Adrenal gland (tissue), 12 donors: ENCODE measurements around the gene PTCH1. TPM values are rescaled to one million over a fixed set of nuclear protein-coding genes. Genes with fewer than 3 reads are reported as not detected.

Experiments
- DNase-seq, 7 donors: peaks; one replicate each; pipeline ENCODE4 v3.0.0-alpha.2; 2019 to 2020
- H3K27ac ChIP-seq, 5 donors: fragments of 200-600 bp; sonication (generic) in 4 of 5; 1 replicate in 3 of 5; 2 replicates in 2 of 5; pipeline versions ENCODE4 v1.5.1 to v1.8.0; 2016 to 2020; ENCODE audit warnings: mild to moderate bottlenecking in 1 of 5
- H3K27me3 ChIP-seq: fragments of 200-600 bp; 2 replicates; pipeline ENCODE4 v1.8.0; 2021
- H3K36me3 ChIP-seq, 2 donors: fragments of 200-600 bp; replicated peaks in 1 of 2; 1 replicate in 1 of 2; 2 replicates in 1 of 2; pipeline versions ENCODE4 v1.5.1 to v1.8.0; 2018 to 2022
- H3K4me1 ChIP-seq, 2 donors: fragments of 200-600 bp; replicated peaks in 1 of 2; 1 replicate in 1 of 2; 2 replicates in 1 of 2; pipeline versions ENCODE4 v1.5.1 to v1.8.0; 2018 to 2021
- H3K4me3 ChIP-seq, 4 donors: fragments of 200-600 bp; sonication (generic) in 3 of 4; one replicate each; pipeline ENCODE4 v1.5.1; 2016 to 2018
- H3K9me3 ChIP-seq, 3 donors: fragments of 200-600 bp; sonication (generic) in 1 of 3; replicated peaks in 1 of 3; 1 replicate in 2 of 3; 2 replicates in 1 of 3; pipeline versions ENCODE4 v1.5.1 to v1.8.0; 2016 to 2021
- CTCF ChIP-seq, 6 experiments: fragments of 450-650 bp in 4 of 6; fragments of 200-600 bp in 2 of 6; sonication (generic) in 1 of 6; IDR thresholded peaks; 1 replicate in 5 of 6; 2 replicates in 1 of 6; pipeline versions ENCODE4 v1.5.1 to v1.8.0; 2016 to 2021; ENCODE audit warnings: antibody characterized with exemption in 6 of 6, mild to moderate bottlenecking in 2 of 6, moderate library complexity in 1 of 6
- POLR2A ChIP-seq, 2 donors: fragments of 450-650 bp; IDR thresholded peaks; one replicate each; pipeline ENCODE4 v1.6.1; 2017; ENCODE audit warnings: antibody characterized with exemption in 2 of 2, mild to moderate bottlenecking in 2 of 2, moderate library complexity in 1 of 2
- WGBS, 4 donors: extraction: QIAGEN DNeasy Blood & Tissue Kit in 2 of 4; methylation state at CpG; one replicate each; pipeline versions ENCODE4 v1.1.5 to v1.1.7; 2013 to 2017; 5-methylcytosine and 5-hydroxymethylcytosine counted together
- intact Hi-C, 2 donors: fragments of 100-400 bp; cut with DNase I; formaldehyde crosslinking; loops; one replicate each; pipeline versions ENCODE4 v1.14.1 to v1.15.0; 2022 to 2023
- polyA plus RNA-seq, 3 donors: library from polyadenylated mRNA; stranded (reverse); fragments of 200-250 nt in 2 of 3; fragments of 350-450 nt in 1 of 3; fragmentation: Illumina TruSeq in 1 of 3; extraction: RNeasy Lipid Tissue Mini Kit (QIAGEN cat#74804) in 1 of 3; gene quantifications; one replicate each; pipeline ENCODE4 v1.2.3, GENCODE V29; 2013 to 2014
- total RNA-seq, 9 donors: library from RNA; depleted of rRNA in 4 of 9; stranded (reverse); fragments of >200 nt in 4 of 9; fragments of 120-200 nt in 1 of 9; fragmentation: NEBNext Ultra II Directional in 1 of 9; extraction: Animal tissue kit (Norgen Biotek cat#: 25700) in 1 of 9; gene quantifications; one replicate each; pipeline versions ENCODE4 v1.1.0 to v1.2.4, GENCODE V29; 2013 to 2023
- donor health status: healthy with polysubstance abuse.
- donor health status: Bipolar disorder and iron deficiency.
- donor health status: DM: yes; HTN: yes; CAD: no.
- donor health status: DM: no; HTN: no; CAD: no.
- donor health status: DM: no; HTN: no; CAD: no.
- donor health status: DM: yes; HTN: yes; CAD: no.

The PTCH1 gene
- total and polyA plus RNA-seq, 12 donors = 2.5 to 29.8 (median 9.7) TPM

DNA sequence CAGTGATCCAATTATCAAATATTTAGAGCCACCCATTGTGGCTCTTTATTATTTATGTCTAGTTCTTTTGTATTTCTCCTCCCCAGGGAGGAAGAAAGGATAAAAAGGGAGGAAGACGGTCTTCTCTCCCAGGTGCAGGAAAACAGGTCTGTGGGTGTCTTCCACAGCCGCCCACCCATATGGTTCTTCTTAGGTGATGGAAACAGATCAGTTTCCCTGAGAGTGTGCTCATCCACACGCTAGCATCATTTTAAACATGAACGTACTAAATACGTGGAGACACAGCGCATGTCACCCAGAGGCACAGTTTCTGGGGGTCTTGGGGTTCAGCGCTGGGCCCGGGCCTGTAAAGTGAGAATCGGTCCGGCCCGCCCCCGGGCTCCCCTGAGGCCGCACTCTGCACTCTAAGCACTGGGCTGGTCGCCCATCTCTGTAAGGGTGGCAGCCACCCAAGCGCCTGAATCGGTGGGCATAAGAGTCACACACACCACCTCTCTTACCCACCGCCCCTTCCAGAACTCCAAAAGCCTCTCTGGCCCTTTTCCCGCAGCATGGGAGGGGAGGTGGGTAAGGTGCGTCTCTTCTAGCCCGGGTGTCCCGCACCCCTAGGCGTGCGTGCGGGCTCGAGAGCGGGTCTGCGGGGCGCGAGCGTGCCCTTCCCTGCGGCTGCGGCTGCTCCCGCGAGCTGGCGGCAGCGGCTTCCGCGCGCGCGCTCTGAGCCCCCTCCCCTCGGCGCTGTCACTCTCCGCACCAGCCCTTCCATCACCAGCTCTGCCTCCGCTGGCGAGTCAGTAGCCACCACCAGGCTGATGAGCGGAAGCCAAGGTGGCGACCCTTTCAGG, 1.3 kb downstream of the PTCH1 start:
- Histone ChIP-seq H3K27ac (peak overlapping the region in 1 of 5 donors; percentile 51), H3K9me3 (no peaks in the 10 kb centered on the region), H3K36me3 (no peaks in the 10 kb centered on the region), H3K27me3 (no peaks in the 10 kb centered on the region), H3K4me1 (peaks cover 4 to 18% of the 10 kb centered on the region in 2 donors), H3K4me3 (peak overlapping the region in 1 of 4 donors; percentile 54)
- peak in 1 of 7 donors; percentile 23 for DNase-seq
- no peak for TF ChIP-seq POLR2A (IDR thresholded peaks at IDR 0.05)
- TF ChIP-seq CTCF (IDR thresholded peaks at IDR 0.05) = no peak
- intact Hi-C loops = loop anchor here in 1 of 2 donors (10.0 kb wide), 1 partner anchor 359 kb away; the partner anchor contains the start of gene ERCC6L2
- 10 to 31% (median 20%) methylated on average over 17 to 48 of the region's 48 CpGs for WGBS, 4 donors

DNA sequence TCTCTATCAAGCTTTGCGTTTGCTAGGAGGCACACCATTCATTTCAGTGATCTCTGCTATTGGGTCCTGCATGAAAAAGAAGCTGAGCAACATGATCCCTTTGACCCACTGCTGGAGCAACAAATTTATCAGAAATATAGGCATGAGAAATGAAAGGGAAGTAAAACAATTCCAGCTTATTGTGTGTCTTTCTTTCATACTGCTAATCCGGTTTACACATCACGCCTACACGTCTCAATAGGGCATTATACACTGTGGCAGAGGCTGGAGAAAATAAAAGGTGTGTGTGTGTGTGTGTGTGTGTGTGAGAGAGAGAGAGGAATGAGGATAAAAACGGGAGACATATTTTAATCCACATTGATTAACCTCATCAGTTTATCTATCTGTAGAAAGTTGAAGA, 2.4 kb downstream of the PTCH1 start:
- 75 to 84% (median 81%) methylated on average over 5 of the region's 5 CpGs for WGBS, 4 donors
- Histone ChIP-seq H3K27ac (no peak overlapping the region), H3K36me3 (no peaks in the 10 kb centered on the region), H3K4me3 (no peak overlapping the region), H3K9me3 (no peaks in the 10 kb centered on the region), H3K4me1 (peaks cover 12 to 23% of the 10 kb centered on the region in 2 donors), H3K27me3 (no peaks in the 10 kb centered on the region)
- no peak for DNase-seq
- TF ChIP-seq CTCF (IDR thresholded peaks at IDR 0.05) (no peak), POLR2A (IDR thresholded peaks at IDR 0.05) (no peak)
- intact Hi-C loops = loop anchor here in 1 of 2 donors (10.0 kb wide), 1 partner anchor 360 kb away; the partner anchor contains the start of gene ERCC6L2

DNA sequence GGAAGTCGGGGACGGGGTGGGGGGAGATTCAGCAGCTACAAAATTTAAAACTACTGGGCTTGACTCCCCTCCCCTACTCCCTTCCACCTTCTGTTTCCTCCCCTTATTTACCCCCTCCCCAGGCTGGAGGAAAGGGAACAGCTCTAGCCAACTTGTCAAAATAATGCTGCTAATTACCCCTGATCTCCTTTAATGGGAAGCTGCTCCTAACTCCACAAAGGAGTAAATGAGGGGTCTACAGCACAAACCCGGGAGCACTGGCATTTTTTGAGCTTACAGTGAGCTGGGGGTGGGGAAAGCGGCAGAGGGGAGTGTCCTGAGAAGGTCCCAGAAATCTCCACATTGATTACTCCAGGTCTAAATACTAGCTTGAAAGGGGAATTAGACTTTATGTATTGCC, 3.1 kb downstream of the PTCH1 start:
- Histone ChIP-seq H3K27ac (no peak overlapping the region), H3K4me1 (peaks cover 13 to 24% of the 10 kb centered on the region in 2 donors), H3K36me3 (no peaks in the 10 kb centered on the region), H3K27me3 (no peaks in the 10 kb centered on the region), H3K9me3 (no peaks in the 10 kb centered on the region), H3K4me3 (no peak overlapping the region)
- 75 to 84% (median 78%) methylated on average over 4 of the region's 4 CpGs for WGBS, 4 donors
- no peak for DNase-seq
- intact Hi-C loops = loop anchor here in 1 of 2 donors (10.0 kb wide), 1 partner anchor 361 kb away; the partner anchor contains the start of gene ERCC6L2
- TF ChIP-seq POLR2A (IDR thresholded peaks at IDR 0.05) = no peak
- TF ChIP-seq CTCF (IDR thresholded peaks at IDR 0.05) = no peak

GRCh38 chr9:95512709-95513095, 4.1 kb downstream of the PTCH1 start:
- peak overlapping the region in 2 of 5 donors; percentile 88 to 96 for H3K27ac ChIP-seq
- 72 to 76% (median 73%) methylated on average over 2 of the region's 2 CpGs for WGBS, 4 donors

More at GRCh38 chr9:95512709-95513095, 4.1 kb downstream of the PTCH1 start:
- no peaks in the 10 kb centered on the region for H3K9me3 ChIP-seq
- H3K36me3 ChIP-seq = no peaks in the 10 kb centered on the region
- H3K4me1 ChIP-seq = peaks cover 13 to 24% of the 10 kb centered on the region in 2 donors
- intact Hi-C loops = loop anchor here in 1 of 2 donors (10.0 kb wide), 1 partner anchor 362 kb away; the partner anchor contains the start of gene ERCC6L2
- TF ChIP-seq CTCF (IDR thresholded peaks at IDR 0.05) = no peak
- no peak for TF ChIP-seq POLR2A (IDR thresholded peaks at IDR 0.05)
- peak overlapping the region in 1 of 4 donors; percentile 95 for H3K4me3 ChIP-seq
- DNase-seq = no peak
- H3K27me3 ChIP-seq = no peaks in the 10 kb centered on the region
